ENCODE measurements around the gene GABRB2.

GABRB2 gene

GRCh38 chr5:161410640-161411039, 135.9 kb downstream of the GABRB2 start:
- H3K4me3 ChIP-seq (ENCODE audit: low read length): no peak overlapping the region
- no peak for TF ChIP-seq CTCF (IDR thresholded peaks at IDR 0.05; ENCODE audit: insufficient read depth, low read depth, low read length, missing control alignments)
- no peak for DNase-seq (ENCODE audit: low read depth)

GRCh38 chr5:161409471-161409870, 137.1 kb downstream of the GABRB2 start:
- no peak overlapping the region for H3K4me3 ChIP-seq (ENCODE audit: low read length)
- no peak for DNase-seq (ENCODE audit: low read depth)
- TF ChIP-seq CTCF (IDR thresholded peaks at IDR 0.05; ENCODE audit: insufficient read depth, low read depth, low read length, missing control alignments): no peak

- no peak overlapping the region for H3K4me3 ChIP-seq (ENCODE audit: low read length)
- no peak for TF ChIP-seq CTCF (IDR thresholded peaks at IDR 0.05; ENCODE audit: insufficient read depth, low read depth, low read length, missing control alignments)
- no peak for DNase-seq (ENCODE audit: low read depth)
These were observed 139.6 kb downstream of the GABRB2 start for GRCh38 chr5:161406880-161407279.

- no peak for TF ChIP-seq CTCF (IDR thresholded peaks at IDR 0.05; ENCODE audit: insufficient read depth, low read depth, low read length, missing control alignments)
- no peak for DNase-seq (ENCODE audit: low read depth)
- no peak overlapping the region for H3K4me3 ChIP-seq (ENCODE audit: low read length)
These were observed 142.5 kb downstream of the GABRB2 start for GRCh38 chr5:161403996-161404395.

GRCh38 chr5:161403121-161403520, 143.4 kb downstream of the GABRB2 start:
- no peak for DNase-seq (ENCODE audit: low read depth)
- no peak overlapping the region for H3K4me3 ChIP-seq (ENCODE audit: low read length)
- TF ChIP-seq CTCF (IDR thresholded peaks at IDR 0.05; ENCODE audit: insufficient read depth, low read depth, low read length, missing control alignments): no peak

GRCh38 chr5:161400583-161400982, 145.9 kb downstream of the GABRB2 start:
- DNase-seq (ENCODE audit: low read depth): no peak
- no peak overlapping the region for H3K4me3 ChIP-seq (ENCODE audit: low read length)
- no peak for TF ChIP-seq CTCF (IDR thresholded peaks at IDR 0.05; ENCODE audit: insufficient read depth, low read depth, low read length, missing control alignments)

- DNase-seq (ENCODE audit: low read depth): no peak
- TF ChIP-seq CTCF (IDR thresholded peaks at IDR 0.05; ENCODE audit: insufficient read depth, low read depth, low read length, missing control alignments): no peak
- no peak overlapping the region for H3K4me3 ChIP-seq (ENCODE audit: low read length)
These were observed 146.4 kb downstream of the GABRB2 start for GRCh38 chr5:161399996-161400562.

Data from epithelial cell of esophagus (primary cell).